ENCODE results near the gene ST7. TPM values are rescaled to one million over a fixed set of nuclear protein-coding genes. Genes with fewer than 3 reads are reported as not detected.

ST7 gene
- total RNA-seq, 2 experiments from 2014 or later = 9.6 to 10.7 TPM

DNA sequence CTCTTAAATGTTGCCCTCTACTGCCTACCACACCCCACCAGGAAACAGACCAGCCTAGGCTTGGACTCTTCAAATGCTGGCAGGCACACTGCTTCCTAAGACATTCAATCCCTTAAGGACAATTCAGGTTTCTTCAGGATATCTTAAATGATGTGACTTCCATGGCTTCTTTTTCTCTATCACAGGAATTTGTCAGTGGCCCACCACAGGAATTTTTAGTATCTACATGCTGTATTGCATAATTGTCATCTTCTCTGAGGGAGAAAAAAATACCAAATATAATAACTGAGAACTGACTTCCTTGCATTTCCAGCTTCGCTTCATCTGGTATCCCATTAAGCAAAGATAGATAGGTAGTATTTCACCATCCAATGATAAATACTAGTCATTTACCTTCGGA, 240.3 kb downstream of the ST7 start:
- CTCF ChIA-PET (ENCODE audit: unreplicated experiment) = no interaction called here

GRCh38 chr7:117194445-117194844, 241.1 kb downstream of the ST7 start:
- no TSS peak for BruUV-seq (replicated peaks)
- CTCF ChIA-PET (ENCODE audit: unreplicated experiment) = no interaction called here

More for the DNA sequence above, 240.3 kb downstream of the ST7 start:
- no TSS peak for BruUV-seq (replicated peaks)
- H3K4me2 ChIP-seq (ENCODE audit: low read length) = no peak overlapping the region
- no peak for DNase-seq (ENCODE audit: low spot score)
- H3K27ac ChIP-seq (ENCODE audit: low read depth, low read length, poor library complexity, severe bottlenecking) = no peak overlapping the region
- H3K4me1 ChIP-seq (ENCODE audit: insufficient read depth, low read length, poor library complexity, severe bottlenecking) = no peaks in the 10 kb centered on the region
- no peaks in the 10 kb centered on the region for H3K36me3 ChIP-seq (ENCODE audit: insufficient read depth, low read length)
- TF ChIP-seq EZH2phosphoT487 (IDR thresholded peaks at IDR 0.05; ENCODE audit: borderline replicate concordance, low read depth, low read length) = no peak
- TF ChIP-seq, protein P1, sequence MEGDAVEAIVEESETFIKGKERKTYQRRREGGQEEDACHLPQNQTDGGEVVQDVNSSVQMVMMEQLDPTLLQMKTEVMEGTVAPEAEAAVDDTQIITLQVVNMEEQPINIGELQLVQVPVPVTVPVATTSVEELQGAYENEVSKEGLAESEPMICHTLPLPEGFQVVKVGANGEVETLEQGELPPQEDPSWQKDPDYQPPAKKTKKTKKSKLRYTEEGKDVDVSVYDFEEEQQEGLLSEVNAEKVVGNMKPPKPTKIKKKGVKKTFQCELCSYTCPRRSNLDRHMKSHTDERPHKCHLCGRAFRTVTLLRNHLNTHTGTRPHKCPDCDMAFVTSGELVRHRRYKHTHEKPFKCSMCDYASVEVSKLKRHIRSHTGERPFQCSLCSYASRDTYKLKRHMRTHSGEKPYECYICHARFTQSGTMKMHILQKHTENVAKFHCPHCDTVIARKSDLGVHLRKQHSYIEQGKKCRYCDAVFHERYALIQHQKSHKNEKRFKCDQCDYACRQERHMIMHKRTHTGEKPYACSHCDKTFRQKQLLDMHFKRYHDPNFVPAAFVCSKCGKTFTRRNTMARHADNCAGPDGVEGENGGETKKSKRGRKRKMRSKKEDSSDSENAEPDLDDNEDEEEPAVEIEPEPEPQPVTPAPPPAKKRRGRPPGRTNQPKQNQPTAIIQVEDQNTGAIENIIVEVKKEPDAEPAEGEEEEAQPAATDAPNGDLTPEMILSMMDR (conservative IDR thresholded peaks at IDR 0.05; ENCODE audit: low read length) = no peak
- no peaks in the 10 kb centered on the region for H4K20me1 ChIP-seq (ENCODE audit: insufficient read depth, low read length)
- no peaks in the 10 kb centered on the region for H3K9me3 ChIP-seq (ENCODE audit: low read length)
- no peaks in the 10 kb centered on the region for H3K79me2 ChIP-seq (ENCODE audit: insufficient read depth, low read depth, low read length)
- H2AFZ ChIP-seq (ENCODE audit: low read length) = no peak overlapping the region
- H3K4me3 ChIP-seq (ENCODE audit: low read depth, low read length, poor library complexity, severe bottlenecking) = no peak overlapping the region
- H3K9me2 ChIP-seq (ENCODE audit: insufficient read depth, low read length) = no peaks in the 10 kb centered on the region
- intact Hi-C loops (cut with micrococcal nuclease; ENCODE audit: unreplicated experiment) = no loop called here
- POLR2A ChIA-PET = no interaction called here

DNA sequence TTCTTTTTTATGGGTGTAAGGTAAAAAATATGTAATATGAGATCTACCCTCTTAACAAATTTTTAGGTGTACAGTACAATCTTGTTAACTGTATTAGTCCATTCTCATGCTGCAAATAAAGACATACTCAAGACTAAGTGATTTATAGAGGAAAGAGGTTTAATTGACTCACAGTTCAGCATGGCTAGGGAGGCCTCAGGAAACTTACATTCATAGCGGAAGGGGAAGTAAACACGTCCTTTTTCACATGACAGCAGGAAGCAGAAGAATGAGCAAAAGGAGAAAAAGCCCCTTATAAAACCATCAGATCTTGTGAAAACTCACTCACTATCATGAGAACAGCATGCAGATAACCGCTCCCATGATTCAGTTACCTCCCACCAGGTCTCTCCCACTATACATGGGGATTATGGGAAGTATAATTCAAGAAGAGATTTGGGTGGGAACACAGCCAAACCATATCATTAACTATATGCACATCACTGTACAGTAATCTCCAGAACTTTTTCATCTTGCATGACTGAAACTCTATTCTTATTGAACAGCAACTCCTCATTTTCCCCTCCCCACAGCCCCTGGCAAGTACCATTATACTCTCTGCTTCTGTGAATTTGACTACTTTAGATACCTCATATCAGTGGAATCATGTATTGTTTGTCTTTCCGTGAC, 242.2 kb downstream of the ST7 start:
- H3K4me1 ChIP-seq (ENCODE audit: insufficient read depth, low read length, poor library complexity, severe bottlenecking) = no peaks in the 10 kb centered on the region
- no peak overlapping the region for H2AFZ ChIP-seq (ENCODE audit: low read length)
- no peak overlapping the region for H3K4me2 ChIP-seq (ENCODE audit: low read length)
- H3K79me2 ChIP-seq (ENCODE audit: insufficient read depth, low read depth, low read length) = no peaks in the 10 kb centered on the region
- H3K4me3 ChIP-seq (ENCODE audit: low read depth, low read length, poor library complexity, severe bottlenecking) = no peak overlapping the region
- TF ChIP-seq, protein P1 (conservative IDR thresholded peaks at IDR 0.05; ENCODE audit: low read length) = no peak
- TF ChIP-seq EZH2phosphoT487 (IDR thresholded peaks at IDR 0.05; ENCODE audit: borderline replicate concordance, low read depth, low read length) = no peak
- ChIA-PET CTCF (ENCODE audit: unreplicated experiment) (no interaction called here), POLR2A (no interaction called here)
- BruUV-seq (replicated peaks) = no TSS peak
- intact Hi-C loops (cut with micrococcal nuclease; ENCODE audit: unreplicated experiment) = no loop called here
- DNase-seq (ENCODE audit: low spot score) = no peak
- H3K36me3 ChIP-seq (ENCODE audit: insufficient read depth, low read length) = no peaks in the 10 kb centered on the region
- no peaks in the 10 kb centered on the region for H3K9me2 ChIP-seq (ENCODE audit: insufficient read depth, low read length)
- no peaks in the 10 kb centered on the region for H4K20me1 ChIP-seq (ENCODE audit: insufficient read depth, low read length)
- no peaks in the 10 kb centered on the region for H3K9me3 ChIP-seq (ENCODE audit: low read length)
- no peak overlapping the region for H3K27ac ChIP-seq (ENCODE audit: low read depth, low read length, poor library complexity, severe bottlenecking)

More at GRCh38 chr7:117194445-117194844, 241.1 kb downstream of the ST7 start:
- Histone ChIP-seq H3K36me3 (ENCODE audit: insufficient read depth, low read length) (no peaks in the 10 kb centered on the region), H3K4me3 (ENCODE audit: low read depth, low read length, poor library complexity, severe bottlenecking) (no peak overlapping the region), H4K20me1 (ENCODE audit: insufficient read depth, low read length) (no peaks in the 10 kb centered on the region), H2AFZ (ENCODE audit: low read length) (no peak overlapping the region), H3K79me2 (ENCODE audit: insufficient read depth, low read depth, low read length) (no peaks in the 10 kb centered on the region), H3K9me3 (ENCODE audit: low read length) (no peaks in the 10 kb centered on the region), H3K4me2 (ENCODE audit: low read length) (no peak overlapping the region), H3K9me2 (ENCODE audit: insufficient read depth, low read length) (no peaks in the 10 kb centered on the region), H3K27ac (ENCODE audit: low read depth, low read length, poor library complexity, severe bottlenecking) (no peak overlapping the region), H3K4me1 (ENCODE audit: insufficient read depth, low read length, poor library complexity, severe bottlenecking) (no peaks in the 10 kb centered on the region)
- TF ChIP-seq, protein P1 (conservative IDR thresholded peaks at IDR 0.05; ENCODE audit: low read length) = no peak
- TF ChIP-seq EZH2phosphoT487 (IDR thresholded peaks at IDR 0.05; ENCODE audit: borderline replicate concordance, low read depth, low read length) = no peak
- intact Hi-C loops (cut with micrococcal nuclease; ENCODE audit: unreplicated experiment) = no loop called here
- POLR2A ChIA-PET = no interaction called here
- DNase-seq (ENCODE audit: low spot score) = no peak

Data from OCI-LY7 (cell line).